GM21447 (cell line): Measurements from ENCODE around the gene TNS4.

ENCODE experiments used
- ATAC-seq: cut with Tn5 transposase; IDR thresholded peaks from one replicate; pipeline ENCODE4 v1.9.1; 2021; ENCODE audit not compliant: unreplicated experiment

TNS4 gene

GRCh38 chr17:40518401-40519088, 17.1 kb upstream of the TNS4 start:
- no peak for ATAC-seq

DNA sequence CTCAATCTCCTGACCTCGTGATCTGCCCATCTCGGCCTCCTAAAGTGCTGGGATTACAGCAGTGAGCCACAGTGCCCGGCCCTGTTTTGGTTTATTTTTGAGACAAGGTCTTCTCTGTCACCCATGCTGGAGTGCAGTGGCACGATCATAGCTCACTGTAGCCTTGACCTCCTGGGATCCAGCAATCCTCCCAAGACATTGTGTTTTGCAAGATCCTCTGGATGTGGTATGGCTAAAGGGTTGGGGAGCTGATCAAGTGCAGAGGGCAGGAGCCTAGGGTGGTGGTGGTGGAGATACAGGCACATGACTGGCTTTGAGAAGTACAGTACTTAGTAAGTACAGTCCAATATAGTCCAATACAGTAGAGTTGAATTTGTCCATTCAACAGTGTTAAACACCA, 16.6 kb upstream of the TNS4 start:
- ATAC-seq = no peak

- ATAC-seq = no peak
Observed at GRCh38 chr17:40517286-40517662, 15.9 kb upstream of the TNS4 start.

- no peak for ATAC-seq
Observed at GRCh38 chr17:40516581-40517285, 15.3 kb upstream of the TNS4 start.

- ATAC-seq = no peak
Observed at GRCh38 chr17:40515491-40516041, 14.1 kb upstream of the TNS4 start.

GRCh38 chr17:40515011-40515410, 13.6 kb upstream of the TNS4 start:
- no peak for ATAC-seq

- no peak for ATAC-seq
Observed at GRCh38 chr17:40514013-40514875, 12.8 kb upstream of the TNS4 start.

- ATAC-seq = no peak
Observed at GRCh38 chr17:40511667-40512220, 10.3 kb upstream of the TNS4 start.

DNA sequence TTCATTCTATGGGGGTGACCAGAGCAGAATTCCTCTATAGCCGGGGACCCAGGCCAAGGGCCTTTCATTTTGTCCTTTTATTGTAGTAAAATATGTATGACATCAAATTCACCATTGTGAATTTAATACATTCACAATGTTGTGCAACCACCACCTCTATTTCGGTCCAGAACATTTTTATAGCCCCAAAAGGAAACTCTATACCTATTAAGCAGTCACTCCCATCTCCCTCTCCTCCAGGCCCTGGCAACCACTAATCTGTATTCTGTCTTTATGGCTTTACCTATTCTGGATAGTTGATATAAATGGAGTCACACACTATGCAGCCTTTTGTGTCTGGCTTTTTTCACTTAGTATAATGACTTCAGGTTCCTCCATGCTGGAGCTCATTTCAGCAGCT, 9.7 kb upstream of the TNS4 start:
- no peak for ATAC-seq

DNA sequence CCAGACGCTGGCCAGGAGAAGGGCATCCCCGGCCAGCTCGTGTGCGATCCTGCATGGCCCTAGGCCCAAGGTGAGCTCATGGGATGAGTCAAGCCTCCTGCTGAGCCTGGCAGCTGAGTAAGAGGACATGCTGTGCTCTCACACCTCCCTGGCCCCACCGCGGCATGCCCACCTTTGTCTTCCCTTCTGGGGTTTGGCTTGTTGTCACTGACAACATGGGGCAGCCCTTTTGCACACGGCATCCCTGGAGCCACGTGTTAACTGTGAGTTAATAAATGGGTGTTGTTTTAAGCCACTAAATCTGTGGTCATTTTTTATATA, 8.9 kb upstream of the TNS4 start:
- ATAC-seq = no peak

GRCh38 chr17:40509626-40510327, 8.4 kb upstream of the TNS4 start:
- ATAC-seq = no peak

- no peak for ATAC-seq
Observed at GRCh38 chr17:40506786-40507185, 5.4 kb upstream of the TNS4 start.

GRCh38 chr17:40503154-40503553, 1.7 kb upstream of the TNS4 start:
- ATAC-seq = no peak

- ATAC-seq = no peak
Observed at GRCh38 chr17:40502716-40503115, 1.3 kb upstream of the TNS4 start.

DNA sequence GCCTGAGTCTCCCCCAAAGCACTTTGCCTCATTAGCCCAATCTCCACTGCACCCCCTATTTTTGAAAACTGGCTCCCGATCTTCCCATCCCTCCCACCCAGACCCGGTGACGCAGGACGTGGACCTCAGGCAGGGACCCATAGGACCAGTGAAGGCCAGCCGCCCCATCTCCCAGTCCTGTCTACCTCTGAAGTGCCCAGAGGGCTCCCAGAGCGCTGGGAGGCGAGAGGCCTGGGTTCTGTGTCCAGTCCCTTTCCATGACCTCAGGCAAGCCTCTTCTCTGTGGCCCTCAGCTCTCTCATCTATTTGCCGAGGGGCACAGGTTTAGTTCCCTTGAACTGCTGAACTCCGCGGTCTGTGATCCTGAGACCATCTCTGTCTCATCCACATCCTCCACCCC, 714 bp downstream of the TNS4 start:
- no peak for ATAC-seq

DNA sequence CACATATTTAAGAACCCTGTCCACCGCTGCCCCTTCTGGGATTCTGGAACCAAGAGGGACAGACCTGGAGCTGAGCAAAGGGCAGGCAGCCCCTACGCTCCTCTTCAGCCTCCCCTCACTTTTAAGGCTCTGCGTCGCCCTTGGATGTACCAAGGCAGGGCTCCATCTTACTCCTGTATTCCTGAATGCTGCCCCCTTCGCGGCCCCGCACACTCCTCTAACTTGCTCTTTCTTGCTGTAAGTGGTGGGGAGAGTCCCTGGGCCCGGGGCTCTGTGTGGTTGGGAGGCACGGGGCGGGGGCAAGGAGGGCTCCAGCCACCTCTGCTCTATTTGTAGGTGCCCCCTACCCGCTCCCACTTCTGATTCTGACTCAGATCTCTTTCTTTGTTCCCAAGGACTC, 1.2 kb downstream of the TNS4 start:
- ATAC-seq = no peak

- no peak for ATAC-seq
Observed at GRCh38 chr17:40499551-40500189, 1.8 kb downstream of the TNS4 start.

GRCh38 chr17:40498281-40499084, 2.9 kb downstream of the TNS4 start:
- ATAC-seq = no peak

DNA sequence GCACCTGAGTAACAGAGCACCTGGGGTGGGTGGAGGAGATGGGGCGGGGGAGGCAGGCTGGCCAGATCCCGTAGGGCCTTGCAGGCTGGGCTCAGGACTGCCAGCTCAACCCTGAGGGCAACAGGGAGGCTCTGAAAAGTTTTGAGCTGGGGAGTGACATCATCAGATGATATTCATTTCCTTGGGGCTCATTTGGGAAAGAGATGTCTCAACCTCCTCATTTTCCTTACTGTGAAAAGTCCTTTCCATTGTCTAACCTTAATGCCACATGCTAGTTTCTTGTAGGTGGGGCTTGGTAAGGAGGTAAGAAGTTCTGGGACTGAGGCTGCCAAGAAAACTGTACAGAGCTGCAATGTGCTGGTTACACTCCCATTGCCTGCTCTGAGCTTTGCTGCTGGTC, 3.7 kb downstream of the TNS4 start:
- ATAC-seq = no peak
